Measurements from ENCODE around the gene RHBG.

GRCh38 chr1:156394082-156394481 lies 25.1 kb downstream of the RHBG start:
- TF ChIP-seq CTCF (conservative IDR thresholded peaks at IDR 0.05; ENCODE audit: low read depth in 2 of 2) = no peak
- no peak for TF ChIP-seq EZH2 (IDR thresholded peaks at IDR 0.05; ENCODE audit: low read depth, unreplicated experiment)

Measured in GM23338 (cell line).